K562 (cell line): ENCODE results near the gene NFATC2.

Source experiments
- CBX5 ChIP-seq: IDR thresholded peaks from 2 replicates; pipeline ENCODE4 v1.6.1; 2014; ENCODE audit warnings: low read depth, borderline replicate concordance
- GTF2F1 ChIP-seq: IDR thresholded peaks from 2 replicates; pipeline ENCODE4 v1.6.1; 2011; ENCODE audit warnings: low read depth, low read length, improper control_type of control experiment
- KDM1A ChIP-seq, 2 experiments: fragments of 450-650 bp; IDR thresholded peaks; 2 replicates each; pipeline ENCODE4 v1.6.1; 2016; ENCODE audit warnings: mild to moderate bottlenecking in 2 of 2
- NR1H2 ChIP-seq: sonication (generic); formaldehyde crosslinking; IDR thresholded peaks from 2 replicates; pipeline ENCODE4 v1.4.0; 2020; ENCODE audit warnings: mild to moderate bottlenecking, missing genetic modification reagents
- POLR2A ChIP-seq: fragments of 450-650 bp; conservative IDR thresholded peaks from 2 replicates; pipeline ENCODE4 v1.6.1; 2016
- REST ChIP-seq, 2 experiments: fragments of 450-650 bp; formaldehyde crosslinking in 1 of 2; IDR thresholded peaks; 2 replicates each; pipeline versions ENCODE4 v1.4.0 to v1.6.1; 2014 to 2020; ENCODE audit warnings: mild to moderate bottlenecking in 2 of 2, borderline replicate concordance in 1 of 2, low read depth in 1 of 2
- SRSF9 ChIP-seq: fragments of 200-400 bp; formaldehyde crosslinking; IDR thresholded peaks from 2 replicates; pipeline ENCODE4 v1.6.1; 2017; ENCODE audit warnings: low read depth, low read length, borderline replicate concordance
- USF1 ChIP-seq: sonication (generic); formaldehyde crosslinking; IDR thresholded peaks from 2 replicates; pipeline ENCODE4 v1.9.0; 2022; ENCODE audit warnings: mild to moderate bottlenecking, missing genetic modification reagents
- YY1 ChIP-seq, 3 experiments: IDR thresholded peaks; 2 replicates each; pipeline ENCODE4 v1.6.1; 2011; ENCODE audit warnings: low read length in 2 of 3, mild to moderate bottlenecking in 2 of 3, moderate library complexity in 2 of 3, borderline replicate concordance in 1 of 3, control low read depth in 1 of 3, low read depth in 1 of 3; ENCODE audit not compliant: insufficient read depth in 3 of 3, insufficient replicate concordance in 2 of 3, control insufficient read depth in 1 of 3, insufficient read length in 1 of 3; ENCODE audit errors: extremely low read depth in 1 of 3
- ZNF311 ChIP-seq: fragments of 250-450 bp; sonication (Bioruptor Pico); IDR thresholded peaks from 2 replicates; pipeline ENCODE4 v1.4.0; 2020; ENCODE audit warnings: mild to moderate bottlenecking, moderate library complexity
- TF ChIP-seq, protein P1 (sequence below), 3 experiments: IDR thresholded peaks in 2 of 3; conservative IDR thresholded peaks in 1 of 3; 2 replicates each; pipeline ENCODE4 v1.5.1; 2011 to 2012; ENCODE audit warnings: low read length in 3 of 3, mild to moderate bottlenecking in 3 of 3, control low read depth in 2 of 3, improper control_type of control experiment in 1 of 3, inconsistent platforms in 1 of 3, low read depth in 1 of 3, mixed read lengths in 1 of 3, moderate library complexity in 1 of 3; ENCODE audit not compliant: insufficient read depth in 2 of 3

DNA sequence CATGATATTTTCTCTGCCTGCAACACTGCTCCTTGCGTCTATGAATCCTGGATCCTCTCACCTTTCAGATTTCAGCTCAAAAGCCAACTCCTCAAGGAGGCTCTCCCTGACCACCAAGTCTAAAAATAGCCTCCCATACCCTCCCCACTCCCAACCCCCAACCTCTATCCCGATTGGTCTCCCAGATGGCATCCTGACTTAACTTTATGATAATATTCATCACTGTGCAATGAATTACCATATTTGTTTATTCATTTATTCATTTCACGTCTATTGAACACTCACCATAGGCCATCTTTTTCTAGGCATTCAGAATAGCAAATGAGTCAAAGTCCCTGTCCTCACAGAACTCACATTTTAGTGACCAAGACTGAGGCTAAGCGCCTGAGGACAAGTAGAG, 42.6 kb upstream of the NFATC2 start:
- TF ChIP-seq GTF2F1 (no peak), KDM1A (IDR thresholded peaks at IDR 0.05) (no peak), ZNF311 (CRISPR knock-in tag) (no peak), REST (IDR thresholded peaks at IDR 0.05; ENCODE audit: borderline replicate concordance) (no peak), REST (CRISPR knock-in tag; IDR thresholded peaks at IDR 0.05; ENCODE audit: low read depth) (no peak), CBX5 (no peak), USF1 (CRISPR knock-in tag) (no peak), YY1 (IDR thresholded peaks at IDR 0.05; ENCODE audit: borderline replicate concordance in 1 of 3, control insufficient read depth in 1 of 3, extremely low read depth in 1 of 3, insufficient read depth in 3 of 3, insufficient read length in 1 of 3, insufficient replicate concordance in 2 of 3, low read depth in 1 of 3, low read length in 2 of 3) (no peak), SRSF9 (no peak), POLR2A (no peak), NR1H2 (CRISPR knock-in tag) (no peak)
- TF ChIP-seq, protein P1, sequence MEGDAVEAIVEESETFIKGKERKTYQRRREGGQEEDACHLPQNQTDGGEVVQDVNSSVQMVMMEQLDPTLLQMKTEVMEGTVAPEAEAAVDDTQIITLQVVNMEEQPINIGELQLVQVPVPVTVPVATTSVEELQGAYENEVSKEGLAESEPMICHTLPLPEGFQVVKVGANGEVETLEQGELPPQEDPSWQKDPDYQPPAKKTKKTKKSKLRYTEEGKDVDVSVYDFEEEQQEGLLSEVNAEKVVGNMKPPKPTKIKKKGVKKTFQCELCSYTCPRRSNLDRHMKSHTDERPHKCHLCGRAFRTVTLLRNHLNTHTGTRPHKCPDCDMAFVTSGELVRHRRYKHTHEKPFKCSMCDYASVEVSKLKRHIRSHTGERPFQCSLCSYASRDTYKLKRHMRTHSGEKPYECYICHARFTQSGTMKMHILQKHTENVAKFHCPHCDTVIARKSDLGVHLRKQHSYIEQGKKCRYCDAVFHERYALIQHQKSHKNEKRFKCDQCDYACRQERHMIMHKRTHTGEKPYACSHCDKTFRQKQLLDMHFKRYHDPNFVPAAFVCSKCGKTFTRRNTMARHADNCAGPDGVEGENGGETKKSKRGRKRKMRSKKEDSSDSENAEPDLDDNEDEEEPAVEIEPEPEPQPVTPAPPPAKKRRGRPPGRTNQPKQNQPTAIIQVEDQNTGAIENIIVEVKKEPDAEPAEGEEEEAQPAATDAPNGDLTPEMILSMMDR (IDR thresholded peaks at IDR 0.05 in 2 of 3, conservative IDR thresholded peaks at IDR 0.05 in 1 of 3; ENCODE audit: insufficient read depth in 2 of 3, low read depth in 1 of 3, low read length in 3 of 3), result no peak
